Measurements from ENCODE around the gene NLGN1.

GRCh38 chr3:173567997-173568396 is 170.5 kb downstream of the NLGN1 start:
- TF ChIP-seq CTCF (IDR thresholded peaks at IDR 0.05) (no peak), POLR2A (IDR thresholded peaks at IDR 0.05) (no peak), POLR2AphosphoS5 (IDR thresholded peaks at IDR 0.05) (no peak)
